ENCODE measurements around the gene OTUD5.
"Not testable (repeated sequence)": the region's sequence is repeated elsewhere in the genome, so short reads cannot be mapped to it uniquely, and the experiment has no call there.

- TF ChIP-seq POLR2AphosphoS5 (IDR thresholded peaks at IDR 0.05; ENCODE audit: low read depth, low read length); CTCF (IDR thresholded peaks at IDR 0.05); TCF7L2 (IDR thresholded peaks at IDR 0.05; ENCODE audit: low read depth, low read length); SIN3A (IDR thresholded peaks at IDR 0.05; ENCODE audit: borderline replicate concordance, insufficient read depth, low read depth, low read length): not testable (repeated sequence)
Observed at GRCh38 chrX:48980341-48980740, 22.9 kb upstream of the OTUD5 start.

Data from Panc1 (cell line).